GM18951 (cell line): ENCODE results near the gene SRMS.

Experiments used
- POLR2A ChIP-seq: IDR thresholded peaks from 4 replicates; pipeline ENCODE4 v1.6.1; 2011; ENCODE audit warnings: mild to moderate bottlenecking; ENCODE audit not compliant: insufficient read length, insufficient read depth; ENCODE audit errors: extremely low read depth
- in situ Hi-C: fragments of 300-500 bp; cut with MboI; formaldehyde crosslinking; loops from one replicate; pipeline ENCODE4 v1.12.0; 2022; ENCODE audit warnings: low sequenced_read_pairs, mixed read lengths, inconsistent platforms; ENCODE audit not compliant: unreplicated experiment

The SRMS gene, protein sequence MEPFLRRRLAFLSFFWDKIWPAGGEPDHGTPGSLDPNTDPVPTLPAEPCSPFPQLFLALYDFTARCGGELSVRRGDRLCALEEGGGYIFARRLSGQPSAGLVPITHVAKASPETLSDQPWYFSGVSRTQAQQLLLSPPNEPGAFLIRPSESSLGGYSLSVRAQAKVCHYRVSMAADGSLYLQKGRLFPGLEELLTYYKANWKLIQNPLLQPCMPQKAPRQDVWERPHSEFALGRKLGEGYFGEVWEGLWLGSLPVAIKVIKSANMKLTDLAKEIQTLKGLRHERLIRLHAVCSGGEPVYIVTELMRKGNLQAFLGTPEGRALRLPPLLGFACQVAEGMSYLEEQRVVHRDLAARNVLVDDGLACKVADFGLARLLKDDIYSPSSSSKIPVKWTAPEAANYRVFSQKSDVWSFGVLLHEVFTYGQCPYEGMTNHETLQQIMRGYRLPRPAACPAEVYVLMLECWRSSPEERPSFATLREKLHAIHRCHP

DNA sequence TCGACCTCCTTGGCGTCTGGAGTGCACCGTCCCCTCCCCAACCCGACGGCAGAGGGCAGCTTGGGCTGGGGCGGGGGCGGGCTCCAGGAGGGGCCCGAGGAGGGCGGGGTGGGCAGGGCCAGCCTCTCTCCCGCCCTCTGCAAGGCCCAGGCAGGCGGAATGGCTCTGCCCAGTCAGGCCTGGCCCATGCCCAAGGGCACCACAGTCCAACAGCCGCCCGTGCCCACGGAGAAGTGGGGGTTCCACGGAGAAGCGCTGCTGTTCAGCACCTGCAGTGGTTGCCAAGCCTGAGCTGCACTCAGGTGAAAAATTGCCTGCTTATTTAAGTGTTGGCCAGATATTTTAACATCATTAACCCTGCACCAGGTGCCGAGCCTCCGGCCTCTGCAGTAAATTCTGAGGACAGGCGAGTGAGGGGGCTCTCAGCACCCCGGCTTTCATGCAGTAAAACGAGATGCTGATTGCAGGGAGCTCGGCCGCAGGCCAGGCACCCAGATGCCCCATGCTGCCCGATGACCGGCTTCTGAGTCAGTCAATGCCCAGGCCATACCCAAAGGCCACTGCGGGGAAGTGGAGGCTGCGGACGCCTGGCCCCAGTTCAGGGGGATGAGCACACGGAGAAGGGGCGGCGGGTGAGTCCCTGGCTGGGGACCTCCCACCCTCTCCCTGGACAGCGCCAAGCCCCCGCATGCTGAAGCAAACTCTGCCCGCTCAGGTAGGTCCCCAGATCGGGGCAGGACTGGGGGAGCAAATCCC lies at the start of gene SRMS:
Gene SRMS, minus strand, starts transcription at position 25 of the 756 bp plus-strand sequence. CDS start 286 bp downstream, outside the sequence.
- TF ChIP-seq POLR2A: no peak
- in situ Hi-C loops: no loop called here

DNA sequence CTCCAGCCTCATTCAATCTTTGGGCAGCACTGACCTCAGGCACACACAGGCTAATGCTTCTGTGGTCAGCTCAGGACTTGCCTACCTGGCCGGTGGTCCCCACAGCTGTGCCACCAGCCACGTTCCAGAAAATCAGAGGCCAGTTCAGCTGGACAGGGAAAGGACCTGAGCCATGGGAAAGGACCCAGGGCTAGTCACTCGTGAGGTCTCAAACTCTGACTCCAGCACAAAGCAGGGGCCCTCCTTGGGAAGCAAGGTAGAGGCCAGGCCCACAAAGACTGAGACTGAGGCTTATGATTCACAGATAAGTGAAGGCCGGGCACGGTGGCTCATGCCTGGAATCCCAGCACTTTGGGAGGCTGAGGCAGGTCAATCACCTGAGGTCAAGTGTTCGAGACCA lies 48.9 kb upstream of the SRMS start:
- no peak for TF ChIP-seq POLR2A
- in situ Hi-C loops: no loop called here

DNA sequence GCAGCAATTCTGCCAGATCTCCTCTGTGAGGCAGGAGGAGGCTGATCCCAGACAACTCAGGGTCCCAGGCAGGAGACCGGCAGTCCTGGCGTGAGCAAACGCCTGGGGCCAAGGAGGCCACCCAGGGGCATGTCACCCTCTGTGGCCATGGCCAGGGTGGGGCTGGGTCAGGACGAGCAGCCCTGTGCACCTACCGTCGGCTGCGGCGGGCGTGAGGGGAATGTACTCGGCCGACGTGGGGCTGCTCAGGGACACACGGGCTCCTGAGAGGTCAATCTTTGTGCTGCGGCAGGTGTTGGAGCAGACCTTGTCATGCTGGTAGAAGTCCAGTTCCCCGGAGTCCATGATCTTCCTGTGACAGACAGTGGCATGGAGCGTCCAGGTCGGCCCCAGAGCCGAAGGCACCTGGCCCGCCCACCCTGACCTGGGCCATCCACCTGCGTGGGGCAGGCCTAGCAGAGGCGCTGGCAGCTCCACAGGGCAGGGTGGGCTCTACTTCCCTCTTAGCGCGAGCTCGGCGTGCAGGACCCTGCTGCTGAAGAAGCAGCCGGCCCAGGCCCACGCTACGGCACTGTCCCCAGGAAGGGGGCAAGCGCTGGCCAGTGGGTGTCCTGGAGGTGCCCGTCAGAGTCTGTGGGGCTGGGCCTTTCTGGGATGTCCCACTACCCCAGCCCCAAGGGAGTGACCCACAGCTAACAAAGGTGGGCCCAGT lies 48.0 kb upstream of the SRMS start:
- TF ChIP-seq POLR2A: no peak
- in situ Hi-C loops: no loop called here

DNA sequence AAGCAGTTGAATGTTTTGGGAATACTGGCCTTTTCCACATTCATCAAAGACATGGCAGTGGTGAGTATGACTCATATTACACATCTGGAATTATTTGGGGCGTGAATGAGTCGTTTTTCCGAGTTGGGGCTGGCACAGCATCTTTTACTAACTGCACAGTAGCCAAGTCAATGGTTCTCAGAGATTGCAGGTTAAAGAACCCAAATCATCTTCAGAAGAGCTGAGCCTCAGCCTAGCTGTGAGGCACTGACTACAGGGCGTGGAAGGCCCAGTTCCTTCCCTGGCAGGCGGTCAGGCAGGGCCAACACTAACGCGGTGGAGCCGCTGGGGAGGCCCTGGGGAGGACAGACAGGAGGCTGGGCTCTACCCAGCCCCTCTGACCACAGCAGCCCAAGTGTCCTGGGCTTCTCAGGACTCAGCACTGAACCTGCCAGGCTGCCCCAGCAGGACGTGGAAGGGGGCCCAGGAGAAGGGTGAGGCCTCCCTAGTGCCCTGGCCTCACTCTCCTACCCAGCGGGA lies 46.6 kb upstream of the SRMS start:
- TF ChIP-seq POLR2A: no peak
- in situ Hi-C loops: no loop called here

DNA sequence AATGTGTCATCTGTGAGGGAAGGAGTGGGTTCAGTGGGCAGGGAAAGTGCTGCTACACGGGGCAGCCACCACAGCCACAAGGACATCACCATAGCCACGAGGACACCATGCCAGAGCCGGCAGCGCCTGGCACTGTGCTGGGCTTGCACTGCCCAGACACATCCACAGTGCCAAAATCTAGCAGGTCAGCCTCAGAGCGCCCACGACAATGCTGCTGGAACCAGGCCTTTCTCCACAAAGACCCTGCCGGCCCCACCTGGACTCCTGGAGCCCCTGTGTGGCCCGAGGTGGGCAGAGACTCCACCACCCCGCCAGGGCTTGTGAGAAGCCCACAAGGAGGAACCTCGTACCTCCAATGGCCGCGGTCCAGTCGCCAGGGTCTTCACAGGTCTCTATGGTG lies 45.1 kb upstream of the SRMS start:
- in situ Hi-C loops: no loop called here
- no peak for TF ChIP-seq POLR2A

DNA sequence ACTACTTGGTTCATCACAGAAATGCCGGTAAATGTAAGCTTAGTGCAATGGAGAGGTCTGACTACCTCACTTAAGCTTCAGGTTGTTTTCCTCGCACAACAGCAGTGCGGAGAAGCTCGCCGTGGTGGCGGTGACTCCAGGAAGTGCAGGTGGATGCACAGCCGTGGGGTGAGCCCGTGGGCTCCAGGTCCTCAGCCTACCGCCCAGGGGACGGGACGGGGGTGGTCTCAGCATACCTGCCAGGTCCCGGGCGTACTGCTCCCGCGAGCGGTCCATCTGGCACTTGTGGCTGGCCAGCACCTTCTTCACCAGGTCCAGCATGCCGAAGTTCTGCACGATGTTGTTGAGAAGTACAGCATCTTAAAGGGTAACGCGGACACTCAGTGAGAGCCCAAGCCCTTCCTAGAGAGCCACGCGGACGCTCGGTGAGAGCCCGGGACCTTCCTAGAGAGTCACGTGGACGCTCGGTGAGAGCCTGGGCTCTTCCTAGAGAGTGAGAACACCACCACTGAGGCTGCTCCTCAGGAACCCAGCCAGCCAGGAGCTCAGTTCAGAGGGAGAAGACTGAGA lies 44.3 kb upstream of the SRMS start:
- in situ Hi-C loops: no loop called here
- no peak for TF ChIP-seq POLR2A

DNA sequence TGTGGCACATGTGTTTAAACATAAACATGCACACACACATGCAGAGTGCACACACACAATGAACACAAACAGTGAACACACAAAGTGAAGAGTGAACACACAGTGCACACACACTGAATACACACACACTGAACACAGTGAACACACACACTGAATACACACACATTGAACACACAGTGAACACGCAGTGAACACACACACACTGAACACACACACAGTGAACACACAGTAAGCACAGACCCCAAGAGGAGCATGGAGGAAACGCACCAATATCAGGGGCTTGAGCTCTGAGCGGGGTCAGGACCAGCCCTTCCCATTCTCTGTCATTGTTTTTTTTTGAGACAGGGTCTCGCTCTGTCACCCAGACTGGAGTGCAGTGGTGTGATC lies 43.6 kb upstream of the SRMS start:
- no peak for TF ChIP-seq POLR2A
- in situ Hi-C loops: no loop called here

DNA sequence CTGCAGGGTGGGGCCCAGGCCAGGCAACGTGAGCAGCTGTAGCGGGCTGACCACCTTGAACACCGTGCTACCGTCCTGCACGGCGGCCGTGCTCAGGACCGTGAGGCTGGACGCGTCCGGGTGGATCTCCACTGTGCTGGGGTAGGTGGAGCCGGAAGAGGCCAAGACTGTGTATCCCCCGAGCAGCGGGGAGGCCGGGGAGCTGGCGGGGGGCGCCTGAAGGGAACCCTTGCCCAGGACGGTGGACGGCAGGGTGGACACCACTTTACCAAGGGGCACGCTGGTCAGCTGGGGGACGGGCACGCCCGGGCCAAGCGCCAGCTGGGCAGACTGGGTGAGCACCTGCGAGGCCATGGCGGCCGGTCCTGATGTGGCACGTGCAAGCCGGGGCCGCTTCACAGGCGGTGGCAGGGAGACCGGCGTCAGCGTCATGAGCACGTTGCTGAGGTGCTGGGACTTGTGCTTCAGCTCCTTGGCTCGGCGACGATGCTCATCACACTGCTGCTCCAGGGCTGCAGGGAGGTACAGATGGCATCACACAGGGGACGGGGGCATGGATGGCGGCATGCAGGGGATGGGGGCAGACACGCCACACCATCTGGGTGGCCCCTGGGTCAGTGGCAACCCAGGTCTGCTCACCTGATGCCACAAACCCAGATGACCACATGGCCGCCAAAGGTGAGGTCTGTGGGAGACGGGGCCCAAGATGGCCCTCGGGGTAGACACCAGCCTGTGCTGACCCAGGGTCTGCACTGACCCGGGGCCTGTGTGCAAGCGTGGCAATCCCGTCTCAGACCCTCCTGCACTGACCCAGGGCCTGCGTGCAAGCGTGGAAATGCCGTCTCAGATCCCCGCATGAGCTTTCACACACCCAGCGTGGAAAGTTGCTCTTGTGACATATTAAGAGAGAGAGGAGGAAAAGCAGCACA lies 42.9 kb upstream of the SRMS start:
- in situ Hi-C loops: no loop called here
- TF ChIP-seq POLR2A: no peak

DNA sequence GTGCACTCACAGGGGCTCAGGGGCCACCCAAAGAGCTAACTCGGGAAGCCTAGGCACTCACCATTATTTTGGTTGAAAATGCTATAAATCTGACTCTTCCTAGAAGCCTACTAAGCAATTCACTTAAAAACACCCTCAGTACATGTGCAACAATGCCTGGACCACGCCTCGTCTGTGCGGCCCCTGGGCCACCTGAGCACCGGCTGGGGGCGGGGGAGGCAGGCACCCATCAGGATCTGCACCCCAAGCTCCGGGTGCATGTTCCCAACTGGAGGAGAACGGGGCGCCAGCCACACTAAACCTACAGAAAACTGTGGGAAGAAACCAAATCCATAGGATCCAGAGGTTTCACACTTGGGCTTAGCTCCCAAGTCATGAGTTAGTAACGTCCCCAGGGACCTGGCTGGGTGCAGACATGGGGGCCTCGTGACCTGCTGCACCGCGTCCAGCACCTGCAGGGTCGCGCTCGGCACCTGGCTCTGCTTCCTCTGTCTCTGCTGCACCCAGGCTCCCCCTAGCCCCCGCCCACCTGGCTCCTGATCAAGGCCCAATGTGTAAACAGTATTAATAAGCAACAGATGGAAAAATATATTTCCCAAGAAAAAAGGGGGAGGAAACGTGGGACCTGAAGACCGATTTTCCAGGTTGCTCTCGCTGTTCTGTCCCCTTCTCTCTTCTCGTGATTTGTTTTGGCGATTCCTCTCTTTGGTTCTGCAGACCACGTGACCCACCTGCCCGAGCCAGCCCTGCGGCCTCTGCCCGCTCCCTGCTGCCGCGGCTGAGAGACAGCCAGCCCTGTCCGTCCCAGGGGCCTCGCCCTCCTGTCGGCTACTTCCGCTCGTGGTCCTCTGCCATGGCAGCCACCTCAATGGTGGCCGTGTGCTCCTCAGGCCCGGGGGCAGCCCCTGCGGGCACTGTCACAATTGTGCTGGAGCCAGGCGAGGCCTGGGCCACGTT lies 42.0 kb upstream of the SRMS start:
- TF ChIP-seq POLR2A: no peak
- in situ Hi-C loops: no loop called here

DNA sequence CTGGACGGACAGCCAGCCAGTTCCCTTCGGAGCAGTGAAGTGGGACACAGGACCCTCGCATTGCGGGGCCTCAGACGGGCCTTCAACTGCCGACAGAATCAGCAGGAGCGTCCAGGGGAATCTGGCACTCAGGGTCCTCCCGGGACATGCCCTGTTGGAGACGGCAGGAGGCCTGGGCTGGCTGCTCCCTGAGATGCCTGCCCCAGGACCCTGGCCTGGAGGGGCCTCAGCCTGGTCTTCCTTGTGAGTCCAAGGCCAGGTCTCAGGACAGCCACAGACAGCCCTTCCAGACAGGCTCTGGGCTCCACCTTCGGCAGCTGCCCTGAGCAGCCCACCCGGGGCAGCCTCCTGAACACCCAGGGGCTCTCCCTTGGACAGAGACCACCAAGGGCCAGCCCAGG lies 41.1 kb upstream of the SRMS start:
- no peak for TF ChIP-seq POLR2A
- in situ Hi-C loops: no loop called here
